A172 (cell line): ENCODE measurements around the gene FGGY. TPM values are rescaled to one million over a fixed set of nuclear protein-coding genes. Genes with fewer than 3 reads are reported as not detected.
"Not testable (repeated sequence)": the region's sequence is repeated elsewhere in the genome, so short reads cannot be mapped to it uniquely, and the experiment has no call there.

Experiments
- DNase-seq: peaks from one replicate; pipeline ENCODE4 v3.0.0-alpha.2; 2015; ENCODE audit warnings: low spot score
- total RNA-seq: library from RNA; depleted of rRNA; stranded (reverse); fragments of >200 nt; shearing (Covaris generic); gene quantifications from 2 replicates; pipeline ENCODE4 v1.2.3, GENCODE V29; 2014

FGGY gene
- total RNA-seq, 1 experiment from 2014 or later = 15.3 TPM

- DNase-seq = no peak
These were observed 341.4 kb downstream of the FGGY start for GRCh38 chr1:59638231-59638711.

GRCh38 chr1:59639266-59639665 lies 342.4 kb downstream of the FGGY start:
- DNase-seq = no peak

- no peak for DNase-seq
These were observed 344.0 kb downstream of the FGGY start for GRCh38 chr1:59640851-59641250.

- DNase-seq = no peak
These were observed 344.9 kb downstream of the FGGY start for GRCh38 chr1:59641836-59642235.

GRCh38 chr1:59643526-59643925 lies 346.6 kb downstream of the FGGY start:
- DNase-seq = no peak

- no peak for DNase-seq
These were observed 349.0 kb downstream of the FGGY start for GRCh38 chr1:59645893-59646292.

- DNase-seq = not testable (repeated sequence)
These were observed 356.5 kb downstream of the FGGY start for GRCh38 chr1:59653142-59653958.

GRCh38 chr1:59653968-59654367 lies 357.1 kb downstream of the FGGY start:
- DNase-seq = no peak

- DNase-seq = no peak
These were observed 361.1 kb downstream of the FGGY start for GRCh38 chr1:59657873-59658465.

- no peak for DNase-seq
These were observed 367.3 kb downstream of the FGGY start for GRCh38 chr1:59664166-59664565.

GRCh38 chr1:59666106-59666505 lies 369.2 kb downstream of the FGGY start:
- DNase-seq = no peak

- DNase-seq = no peak
These were observed 370.1 kb downstream of the FGGY start for GRCh38 chr1:59667020-59667419.

GRCh38 chr1:59669752-59670312 lies 372.9 kb downstream of the FGGY start:
- DNase-seq = peak; percentile 59

GRCh38 chr1:59670662-59671061 lies 373.8 kb downstream of the FGGY start:
- no peak for DNase-seq

GRCh38 chr1:59671066-59671952 lies 374.4 kb downstream of the FGGY start:
- DNase-seq = no peak

GRCh38 chr1:59671953-59672305 lies 375.0 kb downstream of the FGGY start:
- no peak for DNase-seq

- DNase-seq = peak; percentile 67
These were observed 376.1 kb downstream of the FGGY start for GRCh38 chr1:59672851-59673572.

GRCh38 chr1:59673573-59674450 lies 376.9 kb downstream of the FGGY start:
- DNase-seq = no peak

GRCh38 chr1:59674595-59674994 lies 377.7 kb downstream of the FGGY start:
- no peak for DNase-seq

GRCh38 chr1:59675936-59676335 lies 379.0 kb downstream of the FGGY start:
- DNase-seq = no peak
